H9 (cell line): Measurements from ENCODE around the gene BDP1. TPM values are rescaled to one million over a fixed set of nuclear protein-coding genes. Genes with fewer than 3 reads are reported as not detected.
"Not testable (repeated sequence)": the region's sequence is repeated elsewhere in the genome, so short reads cannot be mapped to it uniquely, and the experiment has no call there.

Experiments used
- DNase-seq: peaks from one replicate; pipeline ENCODE4 v3.0.0-alpha.2; 2017
- H2AFZ ChIP-seq: one replicate; pipeline ENCODE4 v1.6.1; 2013; ENCODE audit warnings: mild to moderate bottlenecking, low read length, control low read depth, moderate library complexity
- H2AK5ac ChIP-seq: 2 replicates; pipeline ENCODE4 v1.6.1; 2013; ENCODE audit warnings: low read length, control low read depth, mixed read lengths; ENCODE audit not compliant: insufficient read length
- H2BK120ac ChIP-seq: one replicate; pipeline ENCODE4 v1.6.1; 2013; ENCODE audit warnings: low read depth, mild to moderate bottlenecking, low read length, control low read depth, inconsistent platforms; ENCODE audit not compliant: poor library complexity, severe bottlenecking
- H2BK12ac ChIP-seq: 2 replicates; pipeline ENCODE4 v1.6.1; 2013; ENCODE audit warnings: low read length, control low read depth, mixed read lengths, low read depth; ENCODE audit not compliant: insufficient read length
- H2BK15ac ChIP-seq: 2 replicates; pipeline ENCODE4 v1.6.1; 2013; ENCODE audit warnings: low read depth, low read length, control low read depth
- H2BK20ac ChIP-seq: one replicate; pipeline ENCODE4 v1.6.1; 2013; ENCODE audit warnings: low read depth, mild to moderate bottlenecking, low read length, control low read depth, inconsistent platforms; ENCODE audit not compliant: poor library complexity, severe bottlenecking
- H2BK5ac ChIP-seq: 2 replicates; pipeline ENCODE4 v1.6.1; 2013; ENCODE audit warnings: low read length, control low read depth, mixed read lengths; ENCODE audit not compliant: insufficient read length
- H3K14ac ChIP-seq: 2 replicates; pipeline ENCODE4 v1.6.1; 2013; ENCODE audit warnings: low read length, control low read depth; ENCODE audit not compliant: insufficient read depth
- H3K18ac ChIP-seq: 2 replicates; pipeline ENCODE4 v1.6.1; 2013; ENCODE audit warnings: low read depth, mild to moderate bottlenecking, mixed read lengths, low read length, control low read depth; ENCODE audit not compliant: insufficient read length
- H3K23ac ChIP-seq: 2 replicates; pipeline ENCODE4 v1.6.1; 2013; ENCODE audit warnings: low read length, control low read depth, mixed read lengths, low read depth; ENCODE audit not compliant: insufficient read length
- H3K23me2 ChIP-seq: 2 replicates; pipeline ENCODE4 v1.6.1; 2013; ENCODE audit warnings: low read depth, mild to moderate bottlenecking, mixed read lengths, low read length, control low read depth; ENCODE audit not compliant: insufficient read length, poor library complexity, severe bottlenecking
- H3K27ac ChIP-seq: 2 replicates; pipeline ENCODE4 v1.5.1; 2013; ENCODE audit warnings: low read length, control low read depth, mixed read lengths, low read depth; ENCODE audit not compliant: insufficient read length
- H3K27me3 ChIP-seq: 2 replicates; pipeline ENCODE4 v1.6.1; 2013; ENCODE audit warnings: low read length, control low read depth, inconsistent platforms; ENCODE audit not compliant: insufficient read depth
- H3K4ac ChIP-seq: 2 replicates; pipeline ENCODE4 v1.6.1; 2013; ENCODE audit warnings: low read depth, mild to moderate bottlenecking, control low read depth, inconsistent platforms, low read length, moderate library complexity
- H3K4me1 ChIP-seq: 2 replicates; pipeline ENCODE4 v1.6.1; 2013; ENCODE audit warnings: low read length, control low read depth, inconsistent platforms; ENCODE audit not compliant: insufficient read depth
- H3K4me2 ChIP-seq: 2 replicates; pipeline ENCODE4 v1.6.1; 2013; ENCODE audit warnings: low read length, control low read depth, mixed read lengths; ENCODE audit not compliant: insufficient read length, insufficient read depth
- H3K56ac ChIP-seq: 2 replicates; pipeline ENCODE4 v1.6.1; 2013; ENCODE audit warnings: low read depth, mild to moderate bottlenecking, mixed read lengths, low read length, control low read depth; ENCODE audit not compliant: insufficient read length
- H3K79me1 ChIP-seq: 2 replicates; pipeline ENCODE4 v1.6.1; 2013; ENCODE audit warnings: low read depth, mild to moderate bottlenecking, moderate library complexity, low read length, control low read depth, inconsistent platforms; ENCODE audit not compliant: insufficient read depth, poor library complexity, severe bottlenecking
- H3K79me2 ChIP-seq: 2 replicates; pipeline ENCODE4 v1.6.1; 2013; ENCODE audit warnings: low read length, control low read depth, inconsistent platforms; ENCODE audit not compliant: insufficient read depth
- H3K9ac ChIP-seq: 2 replicates; pipeline ENCODE4 v1.6.1; 2013; ENCODE audit warnings: low read length, control low read depth, mixed read lengths; ENCODE audit not compliant: insufficient read length; ENCODE audit errors: extremely low read depth
- H3K9me3 ChIP-seq: one replicate; pipeline ENCODE4 v1.6.1; 2013; ENCODE audit warnings: low read depth, low read length, inconsistent platforms; ENCODE audit not compliant: control insufficient read depth
- H3T11ph ChIP-seq: one replicate; pipeline ENCODE4 v1.6.1; 2013; ENCODE audit warnings: mild to moderate bottlenecking, low read length, control low read depth, inconsistent platforms
- H4K20me1 ChIP-seq: one replicate; pipeline ENCODE4 v1.6.1; 2013; ENCODE audit not compliant: control insufficient read depth, insufficient read length, insufficient read depth
- H4K5ac ChIP-seq: 2 replicates; pipeline ENCODE4 v1.6.1; 2013; ENCODE audit warnings: low read depth, mild to moderate bottlenecking, mixed read lengths, low read length, control low read depth; ENCODE audit not compliant: insufficient read length
- H4K8ac ChIP-seq: replicated peaks from 2 replicates; pipeline ENCODE4 v1.6.1; 2013; ENCODE audit warnings: low read length, control low read depth, mixed read lengths, low read depth; ENCODE audit not compliant: insufficient read length
- H4K91ac ChIP-seq: 2 replicates; pipeline ENCODE4 v1.6.1; 2013; ENCODE audit warnings: low read depth, mild to moderate bottlenecking, moderate library complexity, mixed read lengths, low read length, control low read depth; ENCODE audit not compliant: insufficient read length
- H3K27ac Mint-ChIP-seq, 3 experiments: 2 replicates in 2 of 3; 3 replicates in 1 of 3; pipeline ENCODE4 v1.8.0; 2020 to 2021; ENCODE audit warnings: mixed read lengths in 3 of 3, mild to moderate bottlenecking in 1 of 3, moderate library complexity in 1 of 3
- H3K27me3 Mint-ChIP-seq: 2 replicates; pipeline ENCODE4 v1.8.0; 2021; ENCODE audit warnings: low read depth, mild to moderate bottlenecking, moderate library complexity, mixed read lengths
- H3K36me3 Mint-ChIP-seq, 3 experiments: 2 replicates in 2 of 3; 3 replicates in 1 of 3; pipeline ENCODE4 v1.8.0; 2020 to 2021; ENCODE audit warnings: low read depth in 3 of 3, mixed read lengths in 3 of 3; ENCODE audit not compliant: insufficient read depth in 1 of 3
- H3K4me1 Mint-ChIP-seq, 2 experiments: 2 replicates each; pipeline ENCODE4 v1.8.0; 2020; ENCODE audit warnings: mixed read lengths in 2 of 2
- H3K4me3 Mint-ChIP-seq, 2 experiments: 2 replicates in 1 of 2; 3 replicates in 1 of 2; pipeline ENCODE4 v1.8.0; 2020 to 2021; ENCODE audit warnings: mild to moderate bottlenecking in 2 of 2, mixed read lengths in 2 of 2, moderate library complexity in 1 of 2
- H3K9me3 Mint-ChIP-seq, 2 experiments: 2 replicates in 1 of 2; 3 replicates in 1 of 2; pipeline ENCODE4 v1.8.0; 2020; ENCODE audit warnings: mild to moderate bottlenecking in 2 of 2, mixed read lengths in 2 of 2, moderate library complexity in 1 of 2
- CTCF ChIP-seq: fragments of 200-600 bp; sonication (generic); conservative IDR thresholded peaks from 3 replicates; pipeline ENCODE4 v1.8.0; 2021; ENCODE audit warnings: antibody characterized with exemption, mild to moderate bottlenecking
- WGBS: extraction: QIAGEN DNeasy Blood & Tissue Kit; methylation state at CpG from one replicate; pipeline ENCODE4 v1.1.7; 2013; ENCODE audit warnings: missing lambda C conversion rate, low lambda C conversion rate, mixed read lengths; ENCODE audit not compliant: insufficient read length; ENCODE audit errors: extremely low coverage; 5-methylcytosine and 5-hydroxymethylcytosine counted together
- total RNA-seq: library from RNA; stranded (reverse); gene quantifications from 2 replicates; pipeline ENCODE4 v1.2.1, GENCODE V29; 2021

BDP1 gene
- total RNA-seq, 1 experiment from 2014 or later = 31.5 TPM

GRCh38 chr5:71522151-71522550 lies 66.7 kb downstream of the BDP1 start:
- Mint-ChIP-seq H3K9me3 (no peaks in the 10 kb centered on the region), H3K27me3 (no peaks in the 10 kb centered on the region), H3K4me1 (no peaks in the 10 kb centered on the region), H3K27ac (no peak overlapping the region), H3K36me3 (peaks cover 41 to 71% (median 65%) of the 10 kb centered on the region in 3 experiments), H3K4me3 (no peak overlapping the region)
- Histone ChIP-seq H2BK120ac (no peak overlapping the region), H3K27ac (no peak overlapping the region), H4K5ac (no peak overlapping the region), H3K79me1 (no peaks in the 10 kb centered on the region), H3K14ac (no peak overlapping the region), H2AFZ (no peak overlapping the region), H2AK5ac (no peak overlapping the region), H2BK12ac (no peak overlapping the region), H3K4me1 (no peaks in the 10 kb centered on the region), H2BK15ac (no peak overlapping the region), H3K4ac (no peak overlapping the region), H3K23ac (no peak overlapping the region), H3K79me2 (no peaks in the 10 kb centered on the region), H3K9ac (no peak overlapping the region), H3K56ac (no peak overlapping the region), H3T11ph (no peak overlapping the region), H3K18ac (no peak overlapping the region), H4K8ac (no peak overlapping the region), H2BK5ac (no peak overlapping the region), H3K23me2 (no peaks in the 10 kb centered on the region), H3K27me3 (no peaks in the 10 kb centered on the region), H4K91ac (no peak overlapping the region), H3K4me2 (no peak overlapping the region), H4K20me1 (no peaks in the 10 kb centered on the region), H3K9me3 (no peaks in the 10 kb centered on the region), H2BK20ac (no peak overlapping the region)
- no peak for DNase-seq
- WGBS = no CpG with 5 or more reads among the region's 1 CpG
- no peak for TF ChIP-seq CTCF

- H3K9me3 ChIP-seq, H4K8ac ChIP-seq: not testable (repeated sequence)
- no CpG with 5 or more reads among the region's 26 CpGs for WGBS
Measured at GRCh38 chr5:71525611-71526010, 70.2 kb downstream of the BDP1 start.

More at GRCh38 chr5:71525611-71526010, 70.2 kb downstream of the BDP1 start:
- DNase-seq, H3K4me1 ChIP-seq, H2BK120ac ChIP-seq, H3K23ac ChIP-seq, H3K27me3 ChIP-seq, H2BK15ac ChIP-seq, H2AFZ ChIP-seq, H3K27me3 Mint-ChIP-seq, H2BK12ac ChIP-seq, H2BK20ac ChIP-seq, H3T11ph ChIP-seq, H3K4me2 ChIP-seq, H3K79me1 ChIP-seq, H3K23me2 ChIP-seq, H4K5ac ChIP-seq, H2AK5ac ChIP-seq, H3K79me2 ChIP-seq, H3K9me3 Mint-ChIP-seq, H3K14ac ChIP-seq, H3K27ac ChIP-seq, H3K4me1 Mint-ChIP-seq, H3K27ac Mint-ChIP-seq, H4K20me1 ChIP-seq, H3K4me3 Mint-ChIP-seq, H4K91ac ChIP-seq, H3K18ac ChIP-seq, H3K9ac ChIP-seq, H3K56ac ChIP-seq, H2BK5ac ChIP-seq, H3K4ac ChIP-seq: not testable (repeated sequence)
- peaks cover 34 to 60% (median 48%) of the 10 kb centered on the region in 3 experiments for H3K36me3 Mint-ChIP-seq
